HG03135 (cell line): ENCODE measurements around the gene GPR150.

Experiments
- ATAC-seq: cut with Tn5 transposase; IDR thresholded peaks from one replicate; pipeline ENCODE4 v1.9.1; 2021; ENCODE audit warnings: mild to moderate bottlenecking, moderate library complexity; ENCODE audit not compliant: unreplicated experiment

Gene GPR150

GRCh38 chr5:95620030-95620869 lies at the start of gene GPR150:
Gene GPR150, plus strand, starts transcription at chr5:95620087. Its CDS starts 189 bp downstream, at chr5:95620276.
- ATAC-seq: peak; percentile 67

GRCh38 chr5:95572016-95572415 lies 47.9 kb upstream of the GPR150 start:
- no peak for ATAC-seq

- ATAC-seq: no peak
Observed at GRCh38 chr5:95581576-95581975, 38.3 kb upstream of the GPR150 start.

GRCh38 chr5:95583992-95584391 lies 35.9 kb upstream of the GPR150 start:
- ATAC-seq: no peak

GRCh38 chr5:95590880-95591279 lies 29.0 kb upstream of the GPR150 start:
- no peak for ATAC-seq

- ATAC-seq: peak; percentile 75
Observed at GRCh38 chr5:95591490-95591901, 28.4 kb upstream of the GPR150 start.

- ATAC-seq: no peak
Observed at GRCh38 chr5:95595289-95595931, 24.5 kb upstream of the GPR150 start.

GRCh38 chr5:95599252-95599651 lies 20.6 kb upstream of the GPR150 start:
- no peak for ATAC-seq

- no peak for ATAC-seq
Observed at GRCh38 chr5:95600557-95600956, 19.3 kb upstream of the GPR150 start.

GRCh38 chr5:95605786-95606185 lies 14.1 kb upstream of the GPR150 start:
- ATAC-seq: no peak

GRCh38 chr5:95606419-95606818 lies 13.5 kb upstream of the GPR150 start:
- no peak for ATAC-seq

GRCh38 chr5:95609711-95610110 lies 10.2 kb upstream of the GPR150 start:
- no peak for ATAC-seq

GRCh38 chr5:95610546-95610945 lies 9.3 kb upstream of the GPR150 start:
- ATAC-seq: no peak

GRCh38 chr5:95611396-95611795 lies 8.5 kb upstream of the GPR150 start:
- ATAC-seq: no peak

GRCh38 chr5:95613514-95613913 lies 6.4 kb upstream of the GPR150 start:
- ATAC-seq: no peak

GRCh38 chr5:95615164-95615467 lies 4.8 kb upstream of the GPR150 start:
- ATAC-seq: no peak

GRCh38 chr5:95617057-95617456 lies 2.8 kb upstream of the GPR150 start:
- no peak for ATAC-seq

GRCh38 chr5:95619096-95619495 lies 791 bp upstream of the GPR150 start:
- ATAC-seq: no peak

GRCh38 chr5:95619514-95620029 lies 315 bp upstream of the GPR150 start:
- ATAC-seq: no peak

- peak; percentile 35 for ATAC-seq
Observed at GRCh38 chr5:95620870-95621838, 1.3 kb downstream of the GPR150 start.
